ENCODE measurements around the gene COG7. TPM values are rescaled to one million over a fixed set of nuclear protein-coding genes. Genes with fewer than 3 reads are reported as not detected.

Gene COG7
- total and polyA plus RNA-seq, 7 donors, result 6.7 to 14.7 (median 9.4) TPM

- Histone ChIP-seq H3K9me3 (no peaks in the 10 kb centered on the region), H3K4me1 (no peaks in the 10 kb centered on the region), H3K27me3 (ENCODE audit: insufficient read depth in 3 of 3, low read length in 2 of 3) (no peaks in the 10 kb centered on the region), H3K36me3 (ENCODE audit: insufficient read depth in 1 of 2, low read depth in 1 of 2) (no peaks in the 10 kb centered on the region), H3K27ac (no peak overlapping the region), H3K4me3 (no peak overlapping the region)
- 79 to 85% (median 85%) methylated on average over 9 of the region's 9 CpGs for WGBS, 3 donors
- DNase-seq (no peak), ATAC-seq (no peak)
- intact Hi-C loops (cut with DNase I), result no loop called here
- TF ChIP-seq CTCF (IDR thresholded peaks at IDR 0.05), result no peak
Observed at GRCh38 chr16:23377071-23377931, 75.7 kb downstream of the COG7 start.

- no peak for TF ChIP-seq CTCF (IDR thresholded peaks at IDR 0.05)
- Histone ChIP-seq H3K36me3 (ENCODE audit: insufficient read depth in 1 of 2, low read depth in 1 of 2) (no peaks in the 10 kb centered on the region), H3K4me1 (no peaks in the 10 kb centered on the region), H3K4me3 (no peak overlapping the region), H3K27ac (no peak overlapping the region), H3K27me3 (ENCODE audit: insufficient read depth in 3 of 3, low read length in 2 of 3) (no peaks in the 10 kb centered on the region), H3K9me3 (no peaks in the 10 kb centered on the region)
- intact Hi-C loops (cut with DNase I), result no loop called here
- 85 to 86% (median 85%) methylated on average over 7 of the region's 7 CpGs for WGBS, 3 donors
- no peak for DNase-seq
- ATAC-seq, result no peak
Observed at GRCh38 chr16:23375643-23376042, 77.3 kb downstream of the COG7 start.

- no peaks in the 10 kb centered on the region for H3K4me1 ChIP-seq
- WGBS, 3 donors, result 74 to 76% (median 75%) methylated on average over 17 of the region's 17 CpGs
- no peak for ATAC-seq
- no peak overlapping the region for H3K4me3 ChIP-seq
- intact Hi-C loops (cut with DNase I), result no loop called here
- DNase-seq, result no peak
- TF ChIP-seq CTCF (IDR thresholded peaks at IDR 0.05), result no peak
- H3K27me3 ChIP-seq (ENCODE audit: insufficient read depth in 3 of 3, low read length in 2 of 3), result no peaks in the 10 kb centered on the region
- no peaks in the 10 kb centered on the region for H3K36me3 ChIP-seq (ENCODE audit: insufficient read depth in 1 of 2, low read depth in 1 of 2)
- H3K9me3 ChIP-seq, result no peaks in the 10 kb centered on the region
- H3K27ac ChIP-seq, result no peak overlapping the region
Observed at GRCh38 chr16:23374721-23375510, 78.1 kb downstream of the COG7 start.

- Histone ChIP-seq H3K9me3 (no peaks in the 10 kb centered on the region), H3K27ac (no peak overlapping the region), H3K4me1 (no peaks in the 10 kb centered on the region), H3K27me3 (ENCODE audit: insufficient read depth in 3 of 3, low read length in 2 of 3) (no peaks in the 10 kb centered on the region), H3K4me3 (no peak overlapping the region), H3K36me3 (ENCODE audit: insufficient read depth in 1 of 2, low read depth in 1 of 2) (no peaks in the 10 kb centered on the region)
- no peak for TF ChIP-seq CTCF (IDR thresholded peaks at IDR 0.05)
- ATAC-seq (no peak), DNase-seq (no peak)
- WGBS, 3 donors, result 82 to 88% (median 82%) methylated on average over 13 of the region's 13 CpGs
- intact Hi-C loops (cut with DNase I), result no loop called here
Observed at GRCh38 chr16:23373436-23374219, 79.4 kb downstream of the COG7 start.

Measured in psoas muscle (tissue), 8 donors.